ENCODE measurements around the gene C1orf87. TPM values are rescaled to one million over a fixed set of nuclear protein-coding genes. Genes with fewer than 3 reads are reported as not detected.

The C1orf87 gene
- total RNA-seq, 1 experiment from 2014 or later: 0.33 TPM

- Histone ChIP-seq H3K4ac (ENCODE audit: low read depth, low read length) (no peak overlapping the region), H3K56ac (ENCODE audit: insufficient read length, low read depth, low read length) (no peak overlapping the region), H3K79me2 (ENCODE audit: insufficient read depth, low read length) (no peaks in the 10 kb centered on the region), H3K23ac (ENCODE audit: insufficient read length, low read depth, low read length) (no peak overlapping the region), H4K5ac (ENCODE audit: insufficient read length, low read depth, low read length) (no peak overlapping the region), H2BK20ac (ENCODE audit: low read depth, low read length, poor library complexity, severe bottlenecking) (no peak overlapping the region), H3K9me3 (ENCODE audit: control insufficient read depth, low read depth, low read length) (no peaks in the 10 kb centered on the region), H3K9ac (ENCODE audit: extremely low read depth, insufficient read length, low read length) (no peak overlapping the region), H3K27ac (ENCODE audit: insufficient read length, low read depth, low read length) (no peak overlapping the region), H4K8ac (replicated peaks; ENCODE audit: insufficient read length, low read depth, low read length) (no peak overlapping the region), H2AFZ (ENCODE audit: low read length) (no peak overlapping the region), H3K4me2 (ENCODE audit: insufficient read depth, insufficient read length, low read length) (no peak overlapping the region), H2BK5ac (ENCODE audit: insufficient read length, low read length) (no peak overlapping the region), H2BK12ac (ENCODE audit: insufficient read length, low read depth, low read length) (no peak overlapping the region), H2BK15ac (ENCODE audit: low read depth, low read length) (no peak overlapping the region), H2BK120ac (ENCODE audit: low read depth, low read length, poor library complexity, severe bottlenecking) (no peak overlapping the region), H3K14ac (ENCODE audit: insufficient read depth, low read length) (no peak overlapping the region), H3K27me3 (ENCODE audit: insufficient read depth, low read length) (no peaks in the 10 kb centered on the region; the same call in 1 of the 2 replicates), H3K4me1 (ENCODE audit: insufficient read depth, low read length) (no peaks in the 10 kb centered on the region), H3K18ac (ENCODE audit: insufficient read length, low read depth, low read length) (no peak overlapping the region), H4K20me1 (ENCODE audit: control insufficient read depth, insufficient read depth, insufficient read length) (no peaks in the 10 kb centered on the region), H3K23me2 (ENCODE audit: insufficient read length, low read depth, low read length, poor library complexity, severe bottlenecking) (no peaks in the 10 kb centered on the region), H3T11ph (ENCODE audit: low read length) (no peak overlapping the region), H4K91ac (ENCODE audit: insufficient read length, low read depth, low read length) (no peak overlapping the region), H2AK5ac (ENCODE audit: insufficient read length, low read length) (no peak overlapping the region), H3K79me1 (ENCODE audit: insufficient read depth, low read depth, low read length, poor library complexity, severe bottlenecking) (no peaks in the 10 kb centered on the region)
- WGBS (ENCODE audit: extremely low coverage, insufficient read length, low lambda C conversion rate): no CpG with 5 or more reads among the region's 1 CpG
- Mint-ChIP-seq H3K27ac (no peak overlapping the region), H3K9me3 (no peaks in the 10 kb centered on the region), H3K27me3 (ENCODE audit: low read depth) (peaks cover 19% of the 10 kb centered on the region), H3K36me3 (ENCODE audit: insufficient read depth in 1 of 3, low read depth in 3 of 3) (no peaks in the 10 kb centered on the region), H3K4me3 (no peak overlapping the region), H3K4me1 (0 out of 4 replicates have a peak, but pooled peaks cover 0 to 2% of the 10 kb centered on the region in 2 experiments)
- no peak for TF ChIP-seq CTCF (conservative IDR thresholded peaks at IDR 0.05)
- no peak for DNase-seq
Observed at GRCh38 chr1:59978026-59978425, 95.5 kb downstream of the C1orf87 start.
